ENCODE data around the gene EXOC6. TPM values are rescaled to one million over a fixed set of nuclear protein-coding genes. Genes with fewer than 3 reads are reported as not detected.
"Not testable (repeated sequence)": the region's sequence is repeated elsewhere in the genome, so short reads cannot be mapped to it uniquely, and the experiment has no call there.

EXOC6 gene
- polyA plus RNA-seq, 2 donors = 1.4 to 2.0 TPM

GRCh38 chr10:92918603-92919002 is 70.3 kb downstream of the EXOC6 start:
- Histone ChIP-seq H3K27ac (ENCODE audit: low read depth in 2 of 2, low read length in 1 of 2) (no peak overlapping the region), H3K27me3 (ENCODE audit: control insufficient read depth in 1 of 2, insufficient read depth in 2 of 2, low read length in 2 of 2) (no peaks in the 10 kb centered on the region), H3K4me3 (ENCODE audit: low read depth in 1 of 2, low read length in 2 of 2) (no peak overlapping the region), H3K36me3 (ENCODE audit: control insufficient read depth in 2 of 2, insufficient read depth in 2 of 2, low read length in 1 of 2) (no peaks in the 10 kb centered on the region), H3K9me3 (ENCODE audit: control insufficient read depth in 2 of 2, insufficient read depth in 1 of 2, low read depth in 1 of 2, low read length in 1 of 2) (no peaks in the 10 kb centered on the region), H3K4me1 (ENCODE audit: control insufficient read depth in 2 of 2, insufficient read depth in 2 of 2, low read length in 1 of 2) (no peaks in the 10 kb centered on the region)
- 96 to 97% methylated on average over 3 of the region's 3 CpGs for WGBS, 2 donors

- no peaks in the 10 kb centered on the region for H3K9me3 ChIP-seq (ENCODE audit: control insufficient read depth in 2 of 2, insufficient read depth in 1 of 2, low read depth in 1 of 2, low read length in 1 of 2)
- H3K36me3 ChIP-seq (ENCODE audit: control insufficient read depth in 2 of 2, insufficient read depth in 2 of 2, low read length in 1 of 2) = no peaks in the 10 kb centered on the region
- no peak overlapping the region for H3K4me3 ChIP-seq (ENCODE audit: low read depth in 1 of 2, low read length in 2 of 2)
- no peak overlapping the region for H3K27ac ChIP-seq (ENCODE audit: low read depth in 2 of 2, low read length in 1 of 2)
- H3K4me1 ChIP-seq (ENCODE audit: control insufficient read depth in 2 of 2, insufficient read depth in 2 of 2, low read length in 1 of 2) = no peaks in the 10 kb centered on the region
- H3K27me3 ChIP-seq (ENCODE audit: control insufficient read depth in 1 of 2, insufficient read depth in 2 of 2, low read length in 2 of 2) = no peaks in the 10 kb centered on the region
Measured at GRCh38 chr10:92920866-92921265, 72.5 kb downstream of the EXOC6 start.

GRCh38 chr10:92923416-92923815 is 75.1 kb downstream of the EXOC6 start:
- Histone ChIP-seq H3K4me3 (ENCODE audit: low read depth in 1 of 2, low read length in 2 of 2) (no peak overlapping the region), H3K27ac (ENCODE audit: low read depth in 2 of 2, low read length in 1 of 2) (no peak overlapping the region), H3K36me3 (ENCODE audit: control insufficient read depth in 2 of 2, insufficient read depth in 2 of 2, low read length in 1 of 2) (no peaks in the 10 kb centered on the region), H3K4me1 (ENCODE audit: control insufficient read depth in 2 of 2, insufficient read depth in 2 of 2, low read length in 1 of 2) (no peaks in the 10 kb centered on the region), H3K27me3 (ENCODE audit: control insufficient read depth in 1 of 2, insufficient read depth in 2 of 2, low read length in 2 of 2) (no peaks in the 10 kb centered on the region), H3K9me3 (ENCODE audit: control insufficient read depth in 2 of 2, insufficient read depth in 1 of 2, low read depth in 1 of 2, low read length in 1 of 2) (no peaks in the 10 kb centered on the region)
- 96 to 97% methylated on average over 1 of the region's 1 CpG for WGBS, 2 donors

- H3K9me3 ChIP-seq (ENCODE audit: control insufficient read depth in 2 of 2, insufficient read depth in 1 of 2, low read depth in 1 of 2, low read length in 1 of 2) = no peaks in the 10 kb centered on the region
- H3K4me3 ChIP-seq (ENCODE audit: low read depth in 1 of 2, low read length in 2 of 2) = no peak overlapping the region
- H3K4me1 ChIP-seq (ENCODE audit: control insufficient read depth in 2 of 2, insufficient read depth in 2 of 2, low read length in 1 of 2) = no peaks in the 10 kb centered on the region
- no peaks in the 10 kb centered on the region for H3K27me3 ChIP-seq (ENCODE audit: control insufficient read depth in 1 of 2, insufficient read depth in 2 of 2, low read length in 2 of 2)
- no peak overlapping the region for H3K27ac ChIP-seq (ENCODE audit: low read depth in 2 of 2, low read length in 1 of 2)
- H3K36me3 ChIP-seq (ENCODE audit: control insufficient read depth in 2 of 2, insufficient read depth in 2 of 2, low read length in 1 of 2) = no peaks in the 10 kb centered on the region
- 99 to 100% methylated on average over 5 of the region's 5 CpGs for WGBS, 2 donors
Measured at GRCh38 chr10:92929896-92930295, 81.6 kb downstream of the EXOC6 start.

GRCh38 chr10:92931597-92931996 is 83.3 kb downstream of the EXOC6 start:
- H3K4me3 ChIP-seq (ENCODE audit: low read depth in 1 of 2, low read length in 2 of 2) = no peak overlapping the region
- H3K36me3 ChIP-seq (ENCODE audit: control insufficient read depth in 2 of 2, insufficient read depth in 2 of 2, low read length in 1 of 2) = no peaks in the 10 kb centered on the region
- no peak overlapping the region for H3K27ac ChIP-seq (ENCODE audit: low read depth in 2 of 2, low read length in 1 of 2)
- H3K27me3 ChIP-seq (ENCODE audit: control insufficient read depth in 1 of 2, insufficient read depth in 2 of 2, low read length in 2 of 2) = no peaks in the 10 kb centered on the region
- WGBS, 2 donors = 52 to 81% methylated on average over 1 of the region's 1 CpG
- no peaks in the 10 kb centered on the region for H3K4me1 ChIP-seq (ENCODE audit: control insufficient read depth in 2 of 2, insufficient read depth in 2 of 2, low read length in 1 of 2)
- H3K9me3 ChIP-seq (ENCODE audit: control insufficient read depth in 2 of 2, insufficient read depth in 1 of 2, low read depth in 1 of 2, low read length in 1 of 2) = no peaks in the 10 kb centered on the region

- H3K27me3 ChIP-seq (ENCODE audit: control insufficient read depth in 1 of 2, insufficient read depth in 2 of 2, low read length in 2 of 2) = no peaks in the 10 kb centered on the region
- no peaks in the 10 kb centered on the region for H3K36me3 ChIP-seq (ENCODE audit: control insufficient read depth in 2 of 2, insufficient read depth in 2 of 2, low read length in 1 of 2)
- H3K9me3 ChIP-seq (ENCODE audit: control insufficient read depth in 2 of 2, insufficient read depth in 1 of 2, low read depth in 1 of 2, low read length in 1 of 2) = no peaks in the 10 kb centered on the region
- H3K4me1 ChIP-seq (ENCODE audit: control insufficient read depth in 2 of 2, insufficient read depth in 2 of 2, low read length in 1 of 2) = no peaks in the 10 kb centered on the region
- no peak overlapping the region for H3K4me3 ChIP-seq (ENCODE audit: low read depth in 1 of 2, low read length in 2 of 2)
- H3K27ac ChIP-seq (ENCODE audit: low read depth in 2 of 2, low read length in 1 of 2) = no peak overlapping the region
Measured at GRCh38 chr10:92937876-92938275, 89.6 kb downstream of the EXOC6 start.

GRCh38 chr10:92938841-92939240 is 90.5 kb downstream of the EXOC6 start:
- Histone ChIP-seq H3K27ac (ENCODE audit: low read depth in 2 of 2, low read length in 1 of 2) (no peak overlapping the region), H3K9me3 (ENCODE audit: control insufficient read depth in 2 of 2, insufficient read depth in 1 of 2, low read depth in 1 of 2, low read length in 1 of 2) (no peaks in the 10 kb centered on the region), H3K4me1 (ENCODE audit: control insufficient read depth in 2 of 2, insufficient read depth in 2 of 2, low read length in 1 of 2) (no peaks in the 10 kb centered on the region), H3K4me3 (ENCODE audit: low read depth in 1 of 2, low read length in 2 of 2) (no peak overlapping the region), H3K27me3 (ENCODE audit: control insufficient read depth in 1 of 2, insufficient read depth in 2 of 2, low read length in 2 of 2) (no peaks in the 10 kb centered on the region), H3K36me3 (ENCODE audit: control insufficient read depth in 2 of 2, insufficient read depth in 2 of 2, low read length in 1 of 2) (no peaks in the 10 kb centered on the region)
- 70 to 79% methylated on average over 1 of the region's 1 CpG for WGBS, 2 donors

- no peaks in the 10 kb centered on the region for H3K36me3 ChIP-seq (ENCODE audit: control insufficient read depth in 2 of 2, insufficient read depth in 2 of 2, low read length in 1 of 2)
Measured at GRCh38 chr10:92942226-92942625, 93.9 kb downstream of the EXOC6 start.

GRCh38 chr10:92946491-92946890 is 98.2 kb downstream of the EXOC6 start:
- no peaks in the 10 kb centered on the region for H3K9me3 ChIP-seq (ENCODE audit: control insufficient read depth in 2 of 2, insufficient read depth in 1 of 2, low read depth in 1 of 2, low read length in 1 of 2)
- no peaks in the 10 kb centered on the region for H3K36me3 ChIP-seq (ENCODE audit: control insufficient read depth in 2 of 2, insufficient read depth in 2 of 2, low read length in 1 of 2)
- no peak overlapping the region for H3K4me3 ChIP-seq (ENCODE audit: low read depth in 1 of 2, low read length in 2 of 2)
- WGBS, 2 donors = 96 to 98% methylated on average over 3 of the region's 3 CpGs
- no peaks in the 10 kb centered on the region for H3K4me1 ChIP-seq (ENCODE audit: control insufficient read depth in 2 of 2, insufficient read depth in 2 of 2, low read length in 1 of 2)
- no peak overlapping the region for H3K27ac ChIP-seq (ENCODE audit: low read depth in 2 of 2, low read length in 1 of 2)
- no peaks in the 10 kb centered on the region for H3K27me3 ChIP-seq (ENCODE audit: control insufficient read depth in 1 of 2, insufficient read depth in 2 of 2, low read length in 2 of 2)

More at GRCh38 chr10:92942226-92942625, 93.9 kb downstream of the EXOC6 start:
- no peak overlapping the region for H3K27ac ChIP-seq (ENCODE audit: low read depth in 2 of 2, low read length in 1 of 2)
- no peaks in the 10 kb centered on the region for H3K27me3 ChIP-seq (ENCODE audit: control insufficient read depth in 1 of 2, insufficient read depth in 2 of 2, low read length in 2 of 2)
- H3K4me1 ChIP-seq (ENCODE audit: control insufficient read depth in 2 of 2, insufficient read depth in 2 of 2, low read length in 1 of 2) = no peaks in the 10 kb centered on the region
- H3K4me3 ChIP-seq (ENCODE audit: low read depth in 1 of 2, low read length in 2 of 2) = no peak overlapping the region
- H3K9me3 ChIP-seq (ENCODE audit: control insufficient read depth in 2 of 2, insufficient read depth in 1 of 2, low read depth in 1 of 2, low read length in 1 of 2) = no peaks in the 10 kb centered on the region

- not testable (repeated sequence) for H3K27ac ChIP-seq (ENCODE audit: low read depth in 2 of 2, low read length in 1 of 2); H3K36me3 ChIP-seq (ENCODE audit: control insufficient read depth in 2 of 2, insufficient read depth in 2 of 2, low read length in 1 of 2); H3K4me1 ChIP-seq (ENCODE audit: control insufficient read depth in 2 of 2, insufficient read depth in 2 of 2, low read length in 1 of 2); H3K9me3 ChIP-seq (ENCODE audit: control insufficient read depth in 2 of 2, insufficient read depth in 1 of 2, low read depth in 1 of 2, low read length in 1 of 2); H3K27me3 ChIP-seq (ENCODE audit: control insufficient read depth in 1 of 2, insufficient read depth in 2 of 2, low read length in 2 of 2); H3K4me3 ChIP-seq (ENCODE audit: low read depth in 1 of 2, low read length in 2 of 2)
Measured at GRCh38 chr10:92952573-92952972, 104.3 kb downstream of the EXOC6 start.
